SIG-M5 treated with dmso at 0.1 percent for 504 hours (cell line): ENCODE data around the gene THSD7A.
"Not testable (repeated sequence)": the region's sequence is repeated elsewhere in the genome, so short reads cannot be mapped to it uniquely, and the experiment has no call there.

Experiments
- DNase-seq: peaks from one replicate; lab custom pipeline; 2025; ENCODE audit not compliant: unreplicated experiment; lab: John Stamatoyannopoulos, UW

The THSD7A gene

GRCh38 chr7:11471255-11471654 is 360.7 kb downstream of the THSD7A start:
- no peak for DNase-seq

- no peak for DNase-seq
Measured at GRCh38 chr7:11469028-11469745, 362.8 kb downstream of the THSD7A start.

- no peak for DNase-seq
Measured at GRCh38 chr7:11466517-11467105, 365.4 kb downstream of the THSD7A start.

- no peak for DNase-seq
Measured at GRCh38 chr7:11464624-11465023, 367.4 kb downstream of the THSD7A start.

GRCh38 chr7:11461946-11462345 is 370.1 kb downstream of the THSD7A start:
- DNase-seq, result no peak

GRCh38 chr7:11458736-11459483 is 373.1 kb downstream of the THSD7A start:
- peak; percentile 60 for DNase-seq

- no peak for DNase-seq
Measured at GRCh38 chr7:11457419-11457818, 374.6 kb downstream of the THSD7A start.

- no peak for DNase-seq
Measured at GRCh38 chr7:11456574-11456973, 375.4 kb downstream of the THSD7A start.

GRCh38 chr7:11452476-11452875 is 379.5 kb downstream of the THSD7A start:
- no peak for DNase-seq

- no peak for DNase-seq
Measured at GRCh38 chr7:11450281-11450680, 381.7 kb downstream of the THSD7A start.

GRCh38 chr7:11449316-11449715 is 382.7 kb downstream of the THSD7A start:
- DNase-seq, result no peak

GRCh38 chr7:11448323-11448722 is 383.7 kb downstream of the THSD7A start:
- no peak for DNase-seq

GRCh38 chr7:11447106-11447505 is 384.9 kb downstream of the THSD7A start:
- DNase-seq, result no peak

- DNase-seq, result not testable (repeated sequence)
Measured at GRCh38 chr7:11443934-11444333, 388.1 kb downstream of the THSD7A start.

- no peak for DNase-seq
Measured at GRCh38 chr7:11437994-11438393, 394.0 kb downstream of the THSD7A start.

GRCh38 chr7:11436773-11437524 is 395.0 kb downstream of the THSD7A start:
- no peak for DNase-seq

- DNase-seq, result no peak
Measured at GRCh38 chr7:11436316-11436715, 395.7 kb downstream of the THSD7A start.

GRCh38 chr7:11434366-11434765 is 397.6 kb downstream of the THSD7A start:
- DNase-seq, result no peak

GRCh38 chr7:11430841-11431240 is 401.2 kb downstream of the THSD7A start:
- DNase-seq, result no peak

GRCh38 chr7:11430112-11430511 is 401.9 kb downstream of the THSD7A start:
- DNase-seq, result peak; percentile 70

GRCh38 chr7:11428877-11429581 is 403.0 kb downstream of the THSD7A start:
- no peak for DNase-seq
